Spleen (tissue), 7 donors: Measurements from ENCODE around the gene CFLAR.

Source experiments
- CTCF ChIP-seq, 11 experiments: fragments of 200-600 bp in 7 of 11; fragments of 450-650 bp in 4 of 11; sonication (generic) in 4 of 11; IDR thresholded peaks in 8 of 11; conservative IDR thresholded peaks in 3 of 11; 1 replicate in 7 of 11; 2 replicates in 4 of 11; pipeline versions ENCODE4 v1.4.0 to v1.8.0; 2016 to 2021; ENCODE audit warnings: antibody characterized with exemption in 11 of 11, inconsistent platforms in 4 of 11, mild to moderate bottlenecking in 1 of 11
- POLR2A ChIP-seq, 3 donors: fragments of 450-650 bp; IDR thresholded peaks; one replicate each; pipeline ENCODE4 v1.5.1; 2017; ENCODE audit warnings: antibody characterized with exemption in 3 of 3, mild to moderate bottlenecking in 1 of 3
- POLR2AphosphoS5 ChIP-seq, 3 donors: sonication (generic); formaldehyde crosslinking; IDR thresholded peaks; one replicate each; pipeline ENCODE4 v1.5.1; 2017; ENCODE audit warnings: antibody characterized with exemption in 3 of 3
- donor health status: DM: no; HTN: no; CAD: no; lungs with moderate emphysema.
- donor health status: DM: no; HTN: no; CAD: no.
- donor health status: DM: no; HTN: no; CAD: no.

- TF ChIP-seq CTCF (IDR thresholded peaks at IDR 0.05 in 8 of 11, conservative IDR thresholded peaks at IDR 0.05 in 3 of 11) (no peak), POLR2A (IDR thresholded peaks at IDR 0.05) (no peak), POLR2AphosphoS5 (IDR thresholded peaks at IDR 0.05) (no peak)
Observed at GRCh38 chr2:201110615-201111014, 5.3 kb upstream of the CFLAR start.
